Measurements from ENCODE around the gene TGFBR3L.

The TGFBR3L gene

GRCh38 chr19:7963566-7963965, 48.9 kb downstream of the TGFBR3L start:
- no peak for DNase-seq

GRCh38 chr19:7965259-7965841, 50.7 kb downstream of the TGFBR3L start:
- no peak for DNase-seq

GRCh38 chr19:7965921-7966665, 51.5 kb downstream of the TGFBR3L start:
- DNase-seq: no peak

GRCh38 chr19:7968008-7968795, 53.6 kb downstream of the TGFBR3L start:
- no peak for DNase-seq
